NT2/D1 (cell line): ENCODE measurements around the gene BCL7C.

ENCODE experiments used
- YY1 ChIP-seq: IDR thresholded peaks from 2 replicates; pipeline ENCODE4 v1.6.1; 2011; ENCODE audit not compliant: insufficient read length, insufficient read depth
- ZNF274 ChIP-seq: IDR thresholded peaks from 2 replicates; pipeline ENCODE4 v1.6.1; 2011; ENCODE audit warnings: mild to moderate bottlenecking, low read depth, low read length

- TF ChIP-seq ZNF274 (no peak), YY1 (no peak)
Observed at GRCh38 chr16:30904114-30904780, 10.4 kb upstream of the BCL7C start.
